GM12891 (cell line): Measurements from ENCODE around the gene AHNAK2.

Source experiments
- PAX5 ChIP-seq: IDR thresholded peaks from 2 replicates; pipeline ENCODE4 v1.6.1; 2011; ENCODE audit warnings: low read length, moderate library complexity, mild to moderate bottlenecking; ENCODE audit not compliant: insufficient read depth, severe bottlenecking
- POLR2A ChIP-seq: IDR thresholded peaks from 2 replicates; pipeline ENCODE4 v1.6.1; 2011; ENCODE audit warnings: low read depth, low read length, control low read depth
- POLR2AphosphoS5 ChIP-seq: IDR thresholded peaks from 2 replicates; pipeline ENCODE4 v1.6.1; 2011; ENCODE audit warnings: low read depth, low read length, control low read depth
- POU2F2 ChIP-seq: IDR thresholded peaks from 2 replicates; pipeline ENCODE4 v1.6.1; 2011; ENCODE audit warnings: low read depth, mild to moderate bottlenecking, control low read depth, low read length, moderate library complexity
- SPI1 ChIP-seq: IDR thresholded peaks from 2 replicates; pipeline ENCODE4 v1.6.1; 2011; ENCODE audit warnings: low read depth, low read length, control low read depth
- TAF1 ChIP-seq: IDR thresholded peaks from 2 replicates; pipeline ENCODE4 v1.6.1; 2011; ENCODE audit warnings: low read depth, low read length, control low read depth

DNA sequence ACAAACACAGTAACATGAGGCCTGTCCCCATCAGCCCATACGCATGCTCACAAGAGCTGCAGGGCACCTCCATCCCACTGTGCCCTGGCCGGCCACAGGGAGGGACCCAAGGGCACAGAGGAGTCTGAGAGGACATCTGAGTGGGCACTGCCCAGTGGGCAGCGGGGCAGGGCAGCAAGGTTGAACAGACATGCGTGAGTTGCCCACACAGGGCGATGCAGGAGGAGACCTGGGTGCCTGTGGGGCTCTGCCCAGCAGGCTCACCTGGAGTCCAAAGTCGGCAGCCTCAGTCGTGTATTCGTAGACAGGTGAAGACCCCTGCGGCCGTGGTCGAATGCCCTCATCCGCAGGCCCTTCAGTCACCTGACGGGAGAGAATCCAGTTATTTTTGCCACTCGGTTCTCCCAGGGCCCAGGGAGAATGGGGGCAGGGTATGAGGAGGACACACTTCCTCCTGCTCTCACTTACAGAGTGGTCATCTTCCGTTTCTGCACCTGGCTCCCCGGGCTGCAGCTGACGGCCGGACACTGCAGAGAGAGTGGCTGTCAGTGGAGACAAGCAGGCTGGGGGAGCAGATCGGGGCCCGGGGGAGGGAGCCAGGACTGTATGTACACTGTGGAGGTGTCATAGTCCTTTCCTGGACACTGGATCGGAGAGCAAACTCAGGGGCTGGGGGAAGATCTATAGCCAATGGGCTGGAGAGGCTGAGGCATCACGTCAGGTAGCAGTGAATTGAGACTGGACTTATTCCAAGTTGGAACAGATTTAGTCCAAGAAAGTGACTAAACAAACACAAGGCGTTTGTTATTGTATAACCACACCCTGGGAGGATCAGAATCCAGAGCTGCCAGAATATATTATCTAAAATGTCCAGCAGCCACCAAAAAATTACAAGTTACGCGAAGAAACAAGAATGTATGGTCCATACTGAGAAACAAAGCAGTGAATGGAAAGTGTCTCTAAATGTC is 20.7 kb downstream of the AHNAK2 start:
- TF ChIP-seq POLR2AphosphoS5 (no peak), POLR2A (no peak), TAF1 (no peak), POU2F2 (no peak), SPI1 (no peak), PAX5 (no peak)
